ENCODE data around the gene C12orf76. TPM values are rescaled to one million over a fixed set of nuclear protein-coding genes. Genes with fewer than 3 reads are reported as not detected.

C12orf76 gene
- total and polyA plus RNA-seq, 9 of the 15 experiments (the other 6 are each of a cell fraction or from before 2014, with no cell fraction given), result 6.3 to 38.6 (median 12.3) TPM

GRCh38 chr12:110048242-110049027 lies at the start of gene C12orf76 (continued):
- TF ChIP-seq CCAR2 (IDR thresholded peaks at IDR 0.05; ENCODE audit: low read depth, low read length) (no peak), ZNF436 (CRISPR knock-in tag; IDR thresholded peaks at IDR 0.05) (no peak), PRPF4 (IDR thresholded peaks at IDR 0.05; ENCODE audit: insufficient read depth, low read depth, low read length, poor library complexity, severe bottlenecking) (no peak), EGR1 (conservative IDR thresholded peaks at IDR 0.05) (peak; percentile 46), MAFG (tag; conservative IDR thresholded peaks at IDR 0.05) (no peak; the same call in 1 of the 2 replicates), TOE1 (IDR thresholded peaks at IDR 0.05; ENCODE audit: borderline replicate concordance) (peak; percentile 87), TOE1 (CRISPR knock-in tag; IDR thresholded peaks at IDR 0.05; ENCODE audit: borderline replicate concordance, low read depth) (no peak), NRF1 (conservative IDR thresholded peaks at IDR 0.05 in 1 of 2, IDR thresholded peaks at IDR 0.05 in 1 of 2) (peak; percentile 68 to 74), ZNF23 (CRISPR knock-in tag; IDR thresholded peaks at IDR 0.05) (0 out of 2 replicates have a peak, but pooled peaks have one; percentile 10), ZNF121 (CRISPR knock-in tag; conservative IDR thresholded peaks at IDR 0.05) (no peak), MIER1 (IDR thresholded peaks at IDR 0.05; ENCODE audit: low read depth) (0 out of 2 replicates have a peak, but pooled peaks have one; percentile 45), ZNF830 (CRISPR knock-in tag; IDR thresholded peaks at IDR 0.05) (no peak), U2AF2 (optimal IDR thresholded peaks at IDR 0.05; ENCODE audit: low read depth, low read length) (no peak), MED1 (CRISPR knock-in tag; IDR thresholded peaks at IDR 0.05; ENCODE audit: borderline replicate concordance) (no peak), RBM14 (IDR thresholded peaks at IDR 0.05; ENCODE audit: borderline replicate concordance, insufficient read depth, low read depth, low read length) (no peak)
- TF ChIP-seq, protein P1, sequence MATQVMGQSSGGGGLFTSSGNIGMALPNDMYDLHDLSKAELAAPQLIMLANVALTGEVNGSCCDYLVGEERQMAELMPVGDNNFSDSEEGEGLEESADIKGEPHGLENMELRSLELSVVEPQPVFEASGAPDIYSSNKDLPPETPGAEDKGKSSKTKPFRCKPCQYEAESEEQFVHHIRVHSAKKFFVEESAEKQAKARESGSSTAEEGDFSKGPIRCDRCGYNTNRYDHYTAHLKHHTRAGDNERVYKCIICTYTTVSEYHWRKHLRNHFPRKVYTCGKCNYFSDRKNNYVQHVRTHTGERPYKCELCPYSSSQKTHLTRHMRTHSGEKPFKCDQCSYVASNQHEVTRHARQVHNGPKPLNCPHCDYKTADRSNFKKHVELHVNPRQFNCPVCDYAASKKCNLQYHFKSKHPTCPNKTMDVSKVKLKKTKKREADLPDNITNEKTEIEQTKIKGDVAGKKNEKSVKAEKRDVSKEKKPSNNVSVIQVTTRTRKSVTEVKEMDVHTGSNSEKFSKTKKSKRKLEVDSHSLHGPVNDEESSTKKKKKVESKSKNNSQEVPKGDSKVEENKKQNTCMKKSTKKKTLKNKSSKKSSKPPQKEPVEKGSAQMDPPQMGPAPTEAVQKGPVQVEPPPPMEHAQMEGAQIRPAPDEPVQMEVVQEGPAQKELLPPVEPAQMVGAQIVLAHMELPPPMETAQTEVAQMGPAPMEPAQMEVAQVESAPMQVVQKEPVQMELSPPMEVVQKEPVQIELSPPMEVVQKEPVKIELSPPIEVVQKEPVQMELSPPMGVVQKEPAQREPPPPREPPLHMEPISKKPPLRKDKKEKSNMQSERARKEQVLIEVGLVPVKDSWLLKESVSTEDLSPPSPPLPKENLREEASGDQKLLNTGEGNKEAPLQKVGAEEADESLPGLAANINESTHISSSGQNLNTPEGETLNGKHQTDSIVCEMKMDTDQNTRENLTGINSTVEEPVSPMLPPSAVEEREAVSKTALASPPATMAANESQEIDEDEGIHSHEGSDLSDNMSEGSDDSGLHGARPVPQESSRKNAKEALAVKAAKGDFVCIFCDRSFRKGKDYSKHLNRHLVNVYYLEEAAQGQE (IDR thresholded peaks at IDR 0.05; ENCODE audit: borderline replicate concordance), result peak; percentile 79
- TF ChIP-seq, protein P1 (CRISPR knock-in tag; IDR thresholded peaks at IDR 0.05; ENCODE audit: low read depth), result 0 out of 2 replicates have a peak, but pooled peaks have one; percentile 52
- TF ChIP-seq, protein P2, sequence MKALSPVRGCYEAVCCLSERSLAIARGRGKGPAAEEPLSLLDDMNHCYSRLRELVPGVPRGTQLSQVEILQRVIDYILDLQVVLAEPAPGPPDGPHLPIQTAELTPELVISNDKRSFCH (CRISPR knock-in tag; IDR thresholded peaks at IDR 0.05), result no peak
- TF ChIP-seq, protein P2 (tag; IDR thresholded peaks at IDR 0.05), result peak; percentile 76; the same call in 1 of the 2 replicates

All from K562 (cell line).